SK-N-SH (cell line): Measurements from ENCODE around the gene OPCML. TPM values are rescaled to one million over a fixed set of nuclear protein-coding genes. Genes with fewer than 3 reads are reported as not detected.

Experiments used
- CTCF ChIA-PET: fragments of 300-600, 350-600 bp; formaldehyde crosslinking; extraction: SDS; loops from one replicate; lab custom pipeline; 2021; lab: Yijun Ruan, JAX
- POLR2A ChIA-PET: fragments of 350-600 bp; sonication (Branson Sonifier 250); formaldehyde crosslinking; extraction: SDS; loops from one replicate; lab custom pipeline; 2020; ENCODE audit warnings: antibody characterized with exemption, inconsistent platforms; lab: Yijun Ruan, JAX
- DNase-seq: peaks from one replicate; pipeline ENCODE4 v3.0.0; 2012
- H2AFZ ChIP-seq: fragments of 200-600 bp; sonication (generic); 2 replicates; pipeline ENCODE4 v1.8.1; 2016; ENCODE audit warnings: antibody characterized with exemption, mild to moderate bottlenecking, low read depth
- H3F3A ChIP-seq: fragments of 200-600 bp; sonication (generic); replicated peaks from 2 replicates; pipeline ENCODE3; 2016; ENCODE audit warnings: antibody characterized with exemption, mild to moderate bottlenecking; ENCODE audit not compliant: insufficient read depth
- H3K27ac ChIP-seq, 2 experiments: fragments of 200-500 bp in 1 of 2; fragments of 200-600 bp in 1 of 2; sonication (Bioruptor generic) in 1 of 2; sonication (generic), shearing (Covaris generic) in 1 of 2; 2 replicates each; pipeline versions ENCODE4 v1.5.1 to v1.6.1; 2014 to 2016; ENCODE audit warnings: low read depth in 2 of 2, inconsistent platforms in 1 of 2, low read length in 1 of 2, mild to moderate bottlenecking in 1 of 2, mixed read lengths in 1 of 2
- H3K27me3 ChIP-seq: fragments of 200-600 bp; sonication (generic), shearing (Covaris generic); 2 replicates; pipeline ENCODE4 v1.6.1; 2016; ENCODE audit warnings: mixed run types; ENCODE audit not compliant: insufficient read depth
- H3K36me3 ChIP-seq, 2 experiments: fragments of 200-500 bp in 1 of 2; fragments of 200-600 bp in 1 of 2; sonication (Bioruptor generic) in 1 of 2; sonication (generic) in 1 of 2; replicated peaks in 1 of 2; 2 replicates each; pipeline versions ENCODE3 to v1.5.1; 2014 to 2016; ENCODE audit warnings: low read length in 1 of 2, mild to moderate bottlenecking in 1 of 2; ENCODE audit not compliant: insufficient read depth in 2 of 2, control insufficient read depth in 1 of 2
- H3K4me1 ChIP-seq, 2 experiments: fragments of 200-500 bp in 1 of 2; fragments of 200-600 bp in 1 of 2; sonication (Bioruptor generic) in 1 of 2; sonication (generic), shearing (Covaris generic) in 1 of 2; 2 replicates each; pipeline versions ENCODE4 v1.5.1 to v1.6.1; 2014 to 2016; ENCODE audit warnings: low read depth in 1 of 2, low read length in 1 of 2, mixed run types in 1 of 2; ENCODE audit not compliant: insufficient read depth in 2 of 2, control insufficient read depth in 1 of 2
- H3K4me2 ChIP-seq: fragments of 200-600 bp; sonication (generic), shearing (Covaris generic); 2 replicates; pipeline ENCODE4 v1.6.1; 2017; ENCODE audit warnings: mixed run types
- H3K4me3 ChIP-seq, 2 experiments: fragments of 200-500 bp in 1 of 2; fragments of 200-600 bp in 1 of 2; sonication (Bioruptor generic) in 1 of 2; sonication (generic), shearing (Covaris generic) in 1 of 2; 2 replicates each; pipeline versions ENCODE4 v1.5.1 to v1.8.1; 2014 to 2016; ENCODE audit warnings: low read depth in 2 of 2, inconsistent platforms in 1 of 2, low read length in 1 of 2, mild to moderate bottlenecking in 1 of 2, mixed read lengths in 1 of 2, moderate library complexity in 1 of 2
- H3K79me2 ChIP-seq: fragments of 200-600 bp; sonication (generic); 2 replicates; pipeline ENCODE4 v1.8.1; 2017; ENCODE audit warnings: mild to moderate bottlenecking; ENCODE audit not compliant: insufficient read depth
- H3K9ac ChIP-seq: fragments of 200-600 bp; sonication (generic); 2 replicates; pipeline ENCODE4 v1.6.1; 2017; ENCODE audit warnings: mixed run types
- H3K9me2 ChIP-seq: fragments of 200-600 bp; sonication (generic); 2 replicates; pipeline ENCODE4 v1.6.1; 2017; ENCODE audit warnings: mixed run types
- H3K9me3 ChIP-seq: fragments of 200-600 bp; sonication (generic); 2 replicates; pipeline ENCODE4 v1.6.1; 2017; ENCODE audit warnings: mixed run types, mild to moderate bottlenecking, moderate library complexity
- H4K20me1 ChIP-seq: fragments of 200-600 bp; sonication (generic); 2 replicates; pipeline ENCODE4 v1.6.1; 2017; ENCODE audit warnings: mild to moderate bottlenecking, mixed run types; ENCODE audit not compliant: insufficient read depth
- ELF1 ChIP-seq: IDR thresholded peaks from 2 replicates; pipeline ENCODE4 v1.4.0; 2012
- EZH2phosphoT487 ChIP-seq: fragments of 200-600 bp; sonication (generic); IDR thresholded peaks from 2 replicates; pipeline ENCODE4 v1.6.1; 2017; ENCODE audit warnings: low read depth, mixed run types, mild to moderate bottlenecking, antibody characterized with exemption, moderate library complexity, borderline replicate concordance
- FOSL2 ChIP-seq: IDR thresholded peaks from 2 replicates; pipeline ENCODE4 v1.4.0; 2012; ENCODE audit warnings: low read depth, mild to moderate bottlenecking, moderate library complexity, borderline replicate concordance
- FOXM1 ChIP-seq: IDR thresholded peaks from 2 replicates; pipeline ENCODE4 v1.4.0; 2012; ENCODE audit warnings: low read depth, mild to moderate bottlenecking
- GABPA ChIP-seq: IDR thresholded peaks from 2 replicates; pipeline ENCODE4 v1.4.0; 2012; ENCODE audit warnings: low read depth, mild to moderate bottlenecking
- JUND ChIP-seq: IDR thresholded peaks from 2 replicates; pipeline ENCODE4 v1.4.0; 2012
- MXI1 ChIP-seq: IDR thresholded peaks from 2 replicates; pipeline ENCODE4 v1.6.1; 2012; ENCODE audit warnings: mild to moderate bottlenecking, low read depth, low read length, improper control_type of control experiment
- NFIC ChIP-seq: IDR thresholded peaks from 2 replicates; pipeline ENCODE4 v1.4.0; 2012; ENCODE audit warnings: borderline replicate concordance
- NRF1 ChIP-seq: IDR thresholded peaks from 2 replicates; pipeline ENCODE4 v1.6.1; 2012; ENCODE audit warnings: low read depth, mild to moderate bottlenecking, low read length
- POLR2AphosphoS5 ChIP-seq: IDR thresholded peaks from 2 replicates; pipeline ENCODE4 v1.6.1; 2012; ENCODE audit warnings: low read depth, low read length
- RCOR1 ChIP-seq: fragments of 150-350 bp; IDR thresholded peaks from 2 replicates; pipeline ENCODE4 v1.6.1; 2017; ENCODE audit warnings: antibody characterized with exemption, low read length
- RFX5 ChIP-seq: IDR thresholded peaks from 2 replicates; pipeline ENCODE4 v1.6.1; 2012; ENCODE audit warnings: mild to moderate bottlenecking, improper control_type of control experiment, low read length
- SIN3A ChIP-seq: IDR thresholded peaks from 2 replicates; pipeline ENCODE4 v1.6.1; 2012; ENCODE audit warnings: low read depth, mild to moderate bottlenecking, low read length, moderate library complexity, borderline replicate concordance
- SMC3 ChIP-seq: IDR thresholded peaks from 2 replicates; pipeline ENCODE4 v1.6.1; 2012; ENCODE audit warnings: low read depth, low read length, improper control_type of control experiment
- TAF1 ChIP-seq: IDR thresholded peaks from 2 replicates; pipeline ENCODE4 v1.6.1; 2012; ENCODE audit warnings: low read depth, mild to moderate bottlenecking, low read length, moderate library complexity, borderline replicate concordance
- TEAD4 ChIP-seq: IDR thresholded peaks from 2 replicates; pipeline ENCODE4 v1.4.0; 2012; ENCODE audit warnings: mild to moderate bottlenecking, borderline replicate concordance; ENCODE audit not compliant: insufficient read depth
- YY1 ChIP-seq: IDR thresholded peaks from 2 replicates; pipeline ENCODE4 v1.4.0; 2012; ENCODE audit warnings: low read depth, mild to moderate bottlenecking
- WGBS: methylation state at CpG from one replicate; pipeline ENCODE4 v1.1.6; 2017; ENCODE audit warnings: low lambda C conversion rate; 5-methylcytosine and 5-hydroxymethylcytosine counted together
- polyA plus RNA-seq, 3 experiments: library from polyadenylated mRNA; depleted of rRNA; stranded (reverse); fragments of >200 nt; gene quantifications; 2 replicates each; pipeline ENCODE4 v1.2.3, GENCODE V29; 2012
- TF ChIP-seq, protein P1 (sequence below): IDR thresholded peaks from 2 replicates; pipeline ENCODE4; 2012
- TF ChIP-seq, protein P2 (sequence below): IDR thresholded peaks from 2 replicates; pipeline ENCODE4 v1.4.0; 2012; ENCODE audit warnings: low read depth, borderline replicate concordance

Gene OPCML
- polyA plus RNA-seq, 1 of the 3 experiments (the other 2 are of a cell fraction): not detected

DNA sequence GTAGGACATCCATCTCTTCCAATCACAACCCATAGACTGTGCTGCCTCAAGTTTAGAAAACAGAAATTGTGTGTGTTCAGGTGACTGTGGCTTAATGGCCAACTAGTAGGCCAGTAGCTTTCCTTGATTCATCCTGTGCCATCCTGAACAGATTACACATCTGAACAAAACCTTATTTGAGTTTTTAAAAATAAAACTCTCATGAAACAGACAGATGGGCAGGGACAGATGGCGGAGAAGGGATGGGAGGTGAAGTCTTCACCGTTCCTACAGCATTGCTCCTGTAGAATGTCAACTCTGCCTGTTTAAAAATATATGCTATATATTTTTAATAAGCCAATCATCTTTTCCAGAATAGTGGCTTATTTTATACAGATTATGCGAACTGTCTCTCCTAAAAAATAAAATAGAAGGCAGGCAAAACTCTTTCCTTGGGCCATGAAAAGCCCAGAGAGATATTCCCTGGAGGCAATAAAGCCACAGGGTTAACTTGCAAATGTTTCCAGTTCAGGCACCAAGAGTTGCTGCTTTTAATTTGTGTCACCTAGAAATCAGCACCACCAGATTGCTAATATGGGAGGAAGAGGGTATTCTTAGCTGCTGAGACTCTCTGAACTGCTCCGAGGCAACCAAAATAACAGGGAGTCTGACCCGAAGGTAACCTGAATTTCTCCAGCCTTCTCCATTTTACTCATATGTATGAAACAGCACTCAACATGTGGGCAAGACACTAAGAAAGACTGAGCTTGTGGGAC lies 861.2 kb downstream of the OPCML start:
- ChIA-PET POLR2A (no interaction called here), CTCF (no interaction called here)
- TF ChIP-seq, protein P1, sequence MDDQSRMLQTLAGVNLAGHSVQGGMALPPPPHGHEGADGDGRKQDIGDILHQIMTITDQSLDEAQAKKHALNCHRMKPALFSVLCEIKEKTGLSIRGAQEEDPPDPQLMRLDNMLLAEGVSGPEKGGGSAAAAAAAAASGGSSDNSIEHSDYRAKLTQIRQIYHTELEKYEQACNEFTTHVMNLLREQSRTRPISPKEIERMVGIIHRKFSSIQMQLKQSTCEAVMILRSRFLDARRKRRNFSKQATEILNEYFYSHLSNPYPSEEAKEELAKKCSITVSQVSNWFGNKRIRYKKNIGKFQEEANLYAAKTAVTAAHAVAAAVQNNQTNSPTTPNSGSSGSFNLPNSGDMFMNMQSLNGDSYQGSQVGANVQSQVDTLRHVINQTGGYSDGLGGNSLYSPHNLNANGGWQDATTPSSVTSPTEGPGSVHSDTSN: no peak
- TF ChIP-seq ELF1 (no peak), GABPA (no peak), TAF1 (no peak), RFX5 (no peak), NFIC (no peak), NRF1 (no peak), YY1 (no peak), FOXM1 (no peak), SIN3A (no peak), TEAD4 (no peak), EZH2phosphoT487 (no peak)
- TF ChIP-seq, protein P2, sequence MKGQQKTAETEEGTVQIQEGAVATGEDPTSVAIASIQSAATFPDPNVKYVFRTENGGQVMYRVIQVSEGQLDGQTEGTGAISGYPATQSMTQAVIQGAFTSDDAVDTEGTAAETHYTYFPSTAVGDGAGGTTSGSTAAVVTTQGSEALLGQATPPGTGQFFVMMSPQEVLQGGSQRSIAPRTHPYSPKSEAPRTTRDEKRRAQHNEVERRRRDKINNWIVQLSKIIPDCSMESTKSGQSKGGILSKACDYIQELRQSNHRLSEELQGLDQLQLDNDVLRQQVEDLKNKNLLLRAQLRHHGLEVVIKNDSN: no peak
- H3K4me3 ChIP-seq: no peak overlapping the region
- H3K4me2 ChIP-seq: no peak overlapping the region
- H3K27me3 ChIP-seq: no peaks in the 10 kb centered on the region
- no peak overlapping the region for H2AFZ ChIP-seq
- H3K27ac ChIP-seq: no peak overlapping the region
- no peaks in the 10 kb centered on the region for H3F3A ChIP-seq
- no peak for DNase-seq
- 27% methylated on average over 5 of the region's 5 CpGs for WGBS
- no peak overlapping the region for H3K9ac ChIP-seq
- H4K20me1 ChIP-seq: no peaks in the 10 kb centered on the region
- H3K9me2 ChIP-seq: no peaks in the 10 kb centered on the region
- H3K9me3 ChIP-seq: no peaks in the 10 kb centered on the region
- no peaks in the 10 kb centered on the region for H3K79me2 ChIP-seq
- no peaks in the 10 kb centered on the region for H3K4me1 ChIP-seq
- H3K36me3 ChIP-seq: no peaks in the 10 kb centered on the region

DNA sequence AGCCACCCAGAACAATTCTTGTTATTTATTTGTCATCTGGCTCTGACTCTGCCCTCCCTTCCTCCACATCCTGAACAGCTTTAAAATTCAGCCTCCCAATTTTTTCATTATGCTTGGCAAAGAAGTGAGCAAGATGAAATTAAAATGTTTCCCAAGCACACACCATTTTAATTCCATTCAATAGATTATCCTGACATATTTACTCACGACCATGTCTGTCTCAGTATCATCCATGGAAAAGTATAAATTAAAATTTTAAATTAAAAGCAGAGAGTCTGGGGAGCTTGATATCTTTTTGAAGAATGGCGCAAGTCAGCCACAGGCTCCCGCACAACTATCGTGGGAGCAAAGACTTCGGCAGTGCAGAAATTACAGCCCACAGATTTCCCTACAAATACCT lies 862.4 kb downstream of the OPCML start:
- WGBS: 60% methylated on average over 5 of the region's 5 CpGs
- no peaks in the 10 kb centered on the region for H3K9me3 ChIP-seq
- H3K4me2 ChIP-seq: no peak overlapping the region
- H2AFZ ChIP-seq: no peak overlapping the region
- H3K9ac ChIP-seq: no peak overlapping the region
- no peaks in the 10 kb centered on the region for H3K9me2 ChIP-seq
- TF ChIP-seq JUND (no peak), SMC3 (no peak), EZH2phosphoT487 (no peak), MXI1 (no peak), RCOR1 (no peak), POLR2AphosphoS5 (no peak), TEAD4 (no peak), FOSL2 (no peak)
- TF ChIP-seq, all 33 proteins: peak for 0
- H3K36me3 ChIP-seq: no peaks in the 10 kb centered on the region
- H3K4me1 ChIP-seq: no peaks in the 10 kb centered on the region
- CTCF ChIA-PET: no interaction called here
- no peaks in the 10 kb centered on the region for H3K79me2 ChIP-seq
- no peak for DNase-seq
- H3K27ac ChIP-seq: no peak overlapping the region
- H3K4me3 ChIP-seq: no peak overlapping the region
- no peaks in the 10 kb centered on the region for H3K27me3 ChIP-seq
- H3F3A ChIP-seq: no peaks in the 10 kb centered on the region
- no peaks in the 10 kb centered on the region for H4K20me1 ChIP-seq
- POLR2A ChIA-PET: no interaction called here
